Measurements from ENCODE around the gene FURIN.
"Not testable (repeated sequence)": the region's sequence is repeated elsewhere in the genome, so short reads cannot be mapped to it uniquely, and the experiment has no call there.

The FURIN gene

DNA sequence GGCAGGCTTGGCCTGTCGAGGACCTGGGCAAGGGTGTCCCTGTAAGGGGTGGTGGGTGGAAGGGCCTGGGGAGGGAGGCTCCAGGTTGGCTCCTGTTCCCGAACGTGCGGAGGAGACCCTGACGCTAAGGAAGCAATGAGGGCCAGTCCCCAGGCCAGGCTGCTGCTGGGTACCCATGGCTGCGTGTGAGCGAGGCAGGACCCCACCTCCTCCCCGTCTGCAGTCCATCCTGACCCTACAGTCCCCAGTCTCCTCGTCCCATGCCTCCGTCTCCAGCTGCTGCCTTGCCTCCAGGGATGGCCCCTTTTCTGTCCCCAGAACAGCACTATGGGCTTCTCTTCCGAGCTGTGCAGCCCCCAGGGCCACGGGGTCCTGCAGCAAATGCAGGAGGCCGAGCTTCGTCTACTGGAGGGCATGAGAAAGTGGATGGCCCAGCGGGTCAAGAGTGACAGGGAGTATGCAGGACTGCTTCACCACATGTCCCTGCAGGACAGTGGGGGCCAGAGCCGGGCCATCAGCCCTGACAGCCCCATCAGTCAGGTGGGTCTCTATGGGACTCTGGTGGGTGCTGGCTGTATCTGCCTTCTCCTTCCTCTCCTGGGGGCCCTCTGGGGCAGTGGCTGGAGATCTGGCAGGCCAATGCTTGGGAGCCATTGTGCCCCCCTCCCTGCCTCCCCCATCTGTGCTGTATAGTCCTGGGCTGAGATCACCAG, 16.5 kb downstream of the FURIN start:
- DNase-seq, result no peak

DNA sequence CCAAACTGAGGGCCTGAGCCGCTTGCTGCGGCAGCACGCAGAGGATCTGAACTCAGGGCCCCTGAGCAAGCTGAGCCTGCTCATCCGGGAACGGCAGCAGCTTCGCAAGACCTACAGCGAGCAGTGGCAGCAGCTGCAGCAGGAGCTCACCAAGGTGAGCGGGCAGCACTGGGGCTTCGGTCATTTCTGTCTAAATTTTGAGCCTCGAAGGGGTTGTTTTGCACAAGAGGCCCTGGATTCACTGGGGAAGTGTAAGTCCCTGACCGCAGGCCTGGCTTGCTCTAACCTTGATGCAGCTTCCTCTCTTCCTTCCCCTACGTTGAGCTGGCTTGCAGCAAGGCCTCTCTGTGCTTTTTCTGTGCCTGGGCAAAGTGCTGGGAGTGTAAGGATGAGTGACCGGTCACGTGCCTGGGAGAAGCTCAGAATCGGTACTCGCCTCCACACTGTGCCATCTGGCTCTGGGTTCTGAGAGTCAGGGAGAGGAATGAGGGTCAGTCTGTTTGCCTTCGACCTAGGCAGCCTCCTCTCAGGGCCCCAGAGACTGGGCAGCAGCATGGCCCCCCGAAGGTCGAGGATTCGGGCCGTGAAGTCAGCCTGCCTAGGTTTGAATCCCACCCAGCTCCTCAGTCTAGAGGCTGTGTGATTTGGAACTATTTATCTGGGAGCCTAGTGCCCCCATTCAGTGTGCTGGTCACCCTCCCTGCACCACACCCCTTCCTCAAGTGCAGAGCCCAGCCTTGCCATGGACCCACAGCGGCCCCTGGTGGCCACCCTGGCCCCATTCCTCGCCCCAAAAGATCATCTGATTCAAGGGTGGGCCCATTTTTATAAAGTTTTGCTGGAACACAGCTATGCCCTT, 17.3 kb downstream of the FURIN start:
- DNase-seq, result peak; percentile 59

DNA sequence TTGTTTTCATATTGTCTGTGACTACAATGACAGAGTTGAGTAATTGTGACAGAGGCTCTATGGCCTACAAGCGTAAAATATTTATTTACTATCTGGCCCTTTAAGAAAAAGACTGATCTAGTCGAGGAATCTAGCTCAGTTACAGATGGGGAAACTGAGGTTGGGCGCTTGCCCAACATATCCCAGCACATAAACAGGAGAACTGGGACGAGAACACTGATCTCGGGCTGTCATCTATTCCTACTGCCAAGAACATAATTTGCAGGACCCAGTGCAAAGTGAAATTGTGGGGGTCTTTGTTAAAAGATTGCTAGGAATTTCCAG, 17.9 kb downstream of the FURIN start:
- no peak for DNase-seq

GRCh38 chr15:90887037-90887481, 18.7 kb downstream of the FURIN start:
- no peak for DNase-seq

DNA sequence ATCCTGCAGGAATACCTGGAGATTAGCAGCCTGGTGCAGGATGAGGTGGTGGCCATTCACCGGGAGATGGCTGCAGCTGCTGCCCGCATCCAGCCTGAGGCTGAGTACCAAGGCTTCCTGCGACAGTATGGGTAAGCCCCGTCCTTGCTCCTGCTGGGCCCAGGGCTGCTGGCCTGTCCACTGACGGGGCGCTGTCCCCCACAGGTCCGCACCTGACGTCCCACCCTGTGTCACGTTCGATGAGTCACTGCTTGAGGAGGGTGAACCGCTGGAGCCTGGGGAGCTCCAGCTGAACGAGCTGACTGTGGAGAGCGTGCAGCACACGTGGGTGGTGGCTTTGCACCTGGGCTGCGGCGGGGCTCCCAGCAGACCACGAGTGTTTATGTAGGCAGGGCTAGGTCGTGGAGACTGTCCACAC, 20.9 kb downstream of the FURIN start:
- DNase-seq, result no peak

GRCh38 chr15:90889736-90890456, 21.5 kb downstream of the FURIN start:
- no peak for DNase-seq

GRCh38 chr15:90890839-90891238, 22.5 kb downstream of the FURIN start:
- DNase-seq, result no peak

DNA sequence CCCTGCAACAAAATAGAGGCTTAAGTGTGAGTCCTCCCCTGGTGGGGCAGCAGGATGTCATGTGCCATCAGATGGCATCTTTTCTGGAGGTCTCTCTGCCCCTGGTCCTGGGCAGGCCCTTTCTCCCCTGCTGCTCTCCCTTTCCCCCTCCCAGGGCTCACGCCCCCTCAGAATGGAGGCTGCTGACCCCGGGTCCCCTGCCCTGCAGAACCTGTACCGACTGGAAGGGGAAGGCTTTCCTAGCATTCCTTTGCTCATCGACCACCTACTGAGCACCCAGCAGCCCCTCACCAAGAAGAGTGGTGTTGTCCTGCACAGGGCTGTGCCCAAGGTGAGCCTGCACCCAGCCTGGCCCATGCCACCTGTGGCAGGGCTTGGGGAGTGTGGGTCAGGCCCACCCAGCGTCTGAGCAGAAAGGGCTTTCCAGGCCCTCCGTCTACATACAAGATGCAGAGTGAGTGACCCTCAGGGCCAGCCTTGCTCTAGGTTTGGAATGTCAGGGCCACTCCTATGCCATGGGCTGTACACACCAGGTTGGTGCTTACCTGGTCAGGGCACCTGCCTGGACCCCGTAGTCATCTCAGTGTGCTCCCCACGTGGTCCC, 23.1 kb downstream of the FURIN start:
- no peak for DNase-seq

DNA sequence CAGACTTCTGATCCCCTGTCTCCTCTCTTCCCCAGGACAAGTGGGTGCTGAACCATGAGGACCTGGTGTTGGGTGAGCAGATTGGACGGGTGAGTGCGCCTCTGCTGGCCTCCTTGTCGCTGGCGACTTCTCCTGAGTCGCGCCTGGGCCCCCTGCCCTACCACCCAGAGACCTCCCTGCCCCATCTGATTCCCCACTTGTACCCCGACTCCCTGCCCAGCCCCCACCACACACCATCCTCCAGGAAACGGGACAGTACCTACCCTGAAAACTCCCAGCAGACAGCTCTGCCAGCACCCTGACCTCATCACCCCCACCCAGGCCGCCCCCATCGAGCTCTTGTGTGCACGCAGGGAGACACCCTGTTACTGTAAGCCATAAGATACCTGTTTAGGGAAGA, 23.6 kb downstream of the FURIN start:
- DNase-seq, result no peak

DNA sequence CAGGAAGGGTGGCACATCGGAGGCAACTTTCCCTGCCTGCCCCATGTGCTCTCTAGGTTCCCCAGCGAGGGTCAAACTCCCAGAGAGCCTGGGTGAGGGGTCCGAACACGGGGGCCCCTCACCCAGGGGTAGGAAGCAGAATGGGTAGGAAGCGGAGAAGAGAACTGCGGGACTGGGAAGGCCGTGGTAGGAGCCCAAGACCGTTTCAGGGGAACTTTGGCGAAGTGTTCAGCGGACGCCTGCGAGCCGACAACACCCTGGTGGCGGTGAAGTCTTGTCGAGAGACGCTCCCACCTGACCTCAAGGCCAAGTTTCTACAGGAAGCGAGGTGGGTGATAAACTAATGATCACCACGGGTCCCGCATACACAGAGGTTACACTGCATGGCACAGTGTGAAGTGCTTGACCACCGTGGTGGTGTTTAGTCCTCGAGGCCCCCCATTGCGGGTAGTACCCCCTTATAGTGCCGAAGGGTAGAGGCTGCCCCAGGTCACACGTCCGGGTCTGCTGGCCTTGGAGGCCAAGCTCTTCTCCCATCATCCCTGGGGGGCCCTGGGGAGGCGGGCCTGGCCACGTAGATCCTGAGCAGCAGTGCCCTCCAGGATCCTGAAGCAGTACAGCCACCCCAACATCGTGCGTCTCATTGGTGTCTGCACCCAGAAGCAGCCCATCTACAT, 24.2 kb downstream of the FURIN start:
- DNase-seq, result no peak

- no peak for DNase-seq
Observed at GRCh38 chr15:90893175-90894090, 25.0 kb downstream of the FURIN start.

DNA sequence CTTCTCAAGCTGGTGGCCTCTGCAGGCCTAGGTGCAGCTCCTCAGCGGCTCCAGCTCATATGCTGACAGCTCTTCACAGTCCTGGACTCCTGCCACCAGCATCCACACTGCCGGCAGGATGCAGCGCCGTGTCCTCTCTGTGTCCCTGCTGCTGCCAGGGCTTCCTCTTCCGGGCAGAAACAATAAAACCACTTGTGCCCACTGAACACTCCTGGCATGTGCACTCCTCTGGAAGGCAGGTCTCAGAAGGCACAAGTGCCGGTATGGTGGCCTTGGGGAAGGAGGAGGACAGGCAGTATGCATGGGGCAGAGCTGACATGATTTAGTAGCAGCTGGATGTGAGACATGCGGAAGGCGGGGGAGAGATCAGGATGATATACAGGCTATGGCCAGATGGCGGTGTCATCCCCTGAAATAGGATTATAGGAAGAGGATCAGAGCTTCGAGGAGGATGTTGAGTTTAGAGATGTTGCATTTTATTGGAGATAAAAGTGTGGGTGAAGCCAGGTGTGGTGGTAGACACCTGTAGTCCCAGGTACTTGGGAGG, 27.3 kb downstream of the FURIN start:
- DNase-seq, result no peak

GRCh38 chr15:90897131-90897655, 28.8 kb downstream of the FURIN start:
- not testable (repeated sequence) for DNase-seq

DNA sequence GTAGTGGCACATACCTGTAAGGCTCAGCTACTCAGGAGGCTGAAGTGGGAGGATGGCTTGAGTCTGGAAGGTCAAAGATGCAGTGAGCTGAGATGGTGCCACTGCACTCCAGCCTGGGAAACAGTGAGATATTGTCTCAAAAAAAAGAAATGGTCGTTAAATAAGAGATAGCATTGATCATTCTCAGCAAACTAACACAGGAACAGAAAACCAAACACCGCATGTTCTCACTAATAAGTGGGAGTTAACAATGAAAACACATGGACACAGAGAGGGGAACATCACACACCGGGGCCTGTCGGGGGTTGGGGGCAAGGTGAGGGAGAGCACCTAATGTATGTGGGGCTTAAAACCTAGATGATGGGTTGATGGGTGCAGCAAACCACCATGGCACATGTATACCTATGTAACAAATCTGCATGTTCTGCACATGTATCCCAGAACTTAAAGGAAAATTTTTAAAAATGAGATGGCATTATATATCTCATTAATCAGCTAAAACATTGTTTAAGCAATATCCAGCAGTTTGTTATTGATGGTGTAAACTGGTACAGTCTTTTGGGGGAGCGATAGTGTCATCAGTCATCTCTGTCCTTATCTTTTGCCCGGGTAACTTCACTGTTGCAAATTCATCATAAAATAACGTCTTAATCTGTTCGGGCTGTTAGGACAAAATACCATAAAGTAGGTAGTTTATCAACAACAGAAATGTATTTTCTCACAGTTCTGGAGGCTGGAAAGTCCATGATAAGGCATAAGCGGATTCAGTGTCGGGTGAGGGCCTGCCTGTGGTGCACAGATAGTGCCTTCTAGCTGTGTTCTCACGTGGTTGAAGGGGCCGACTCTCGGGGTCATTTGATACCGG, 33.0 kb downstream of the FURIN start:
- DNase-seq, result no peak

DNA sequence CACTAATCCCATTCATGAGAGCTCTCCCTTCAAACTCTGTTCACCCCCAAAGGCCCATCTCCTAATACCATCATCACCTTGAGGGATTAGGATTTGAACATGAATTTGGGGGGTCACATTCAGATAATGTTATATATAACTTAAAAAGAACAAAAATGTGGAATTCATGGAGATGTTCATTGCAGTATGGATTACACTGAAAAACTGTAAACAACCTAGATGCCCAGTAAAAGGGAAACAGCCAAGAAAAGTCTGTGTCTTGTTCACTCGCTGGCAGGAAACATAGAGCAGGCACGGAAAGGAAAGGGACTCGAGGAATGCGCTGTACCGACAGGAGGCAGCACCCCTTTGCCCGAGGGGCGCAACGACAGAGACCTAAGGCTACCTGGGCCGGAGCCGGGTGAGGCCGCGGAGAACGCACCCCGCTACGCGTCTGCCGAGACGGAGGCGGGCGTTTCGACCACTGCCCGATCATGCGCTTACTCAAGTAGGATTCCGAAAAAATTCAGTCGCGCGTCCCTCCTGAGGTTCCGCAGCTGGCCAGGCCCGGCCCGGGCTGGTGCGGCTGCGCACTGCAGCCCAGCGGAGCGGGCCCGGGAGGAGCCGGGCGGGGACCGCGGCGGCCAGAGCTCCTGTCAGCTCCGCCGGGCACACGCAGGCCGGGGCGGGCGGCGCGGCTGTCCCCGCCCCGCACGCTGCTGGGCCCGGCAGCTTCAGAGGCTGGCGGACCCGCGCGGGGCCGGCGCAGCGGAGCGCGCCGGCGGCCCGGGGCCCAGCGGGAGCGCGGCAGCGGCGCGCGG, 33.9 kb downstream of the FURIN start:
- peak; percentile 63 for DNase-seq

GRCh38 chr15:90902840-90903732, 34.7 kb downstream of the FURIN start, which contains the start of gene MAN2A2:
Gene MAN2A2, plus strand, starts transcription at chr15:90903302. Its CDS starts 906 bp downstream, at chr15:90904208.
- peak; percentile 65 for DNase-seq

GRCh38 chr15:90903733-90904536, 35.5 kb downstream of the FURIN start:
- no peak for DNase-seq

Data from activated effector memory CD4-positive, alpha-beta T cell treated with Interleukin-2 at 50 U/mL for 16 hours (primary cell).